ENCODE measurements around the gene FAM110A.
"Not testable (repeated sequence)": the region's sequence is repeated elsewhere in the genome, so short reads cannot be mapped to it uniquely, and the experiment has no call there.

FAM110A gene

GRCh38 chr20:845226-845868, 11.8 kb downstream of the FAM110A start:
- no peak for DNase-seq

- no peak for DNase-seq
Observed at GRCh38 chr20:845941-846893, 12.7 kb downstream of the FAM110A start.

GRCh38 chr20:846894-847278, 13.4 kb downstream of the FAM110A start:
- peak; percentile 67 for DNase-seq

DNA sequence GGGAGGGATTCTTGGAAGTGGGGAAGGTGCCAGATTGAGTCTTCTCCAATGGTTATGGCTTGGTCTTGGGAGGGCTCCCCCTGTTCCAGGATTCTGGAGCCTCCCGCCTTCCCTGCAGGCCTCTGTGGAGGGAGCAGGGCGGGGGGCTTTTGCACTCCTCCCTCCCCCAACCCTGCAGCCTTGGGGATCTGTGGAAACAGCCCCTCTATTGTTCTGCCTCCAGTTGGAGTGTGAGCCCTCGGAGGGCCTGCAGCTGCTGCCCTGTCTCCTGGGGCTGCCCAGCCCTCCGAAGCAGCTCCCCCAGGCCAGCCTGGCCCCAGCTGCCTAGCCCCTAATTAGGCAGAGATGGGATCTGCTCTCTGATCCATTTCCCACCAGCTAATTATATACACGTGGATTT, 14.7 kb downstream of the FAM110A start:
- no peak for DNase-seq

GRCh38 chr20:848731-849130, 15.2 kb downstream of the FAM110A start:
- not testable (repeated sequence) for DNase-seq

DNA sequence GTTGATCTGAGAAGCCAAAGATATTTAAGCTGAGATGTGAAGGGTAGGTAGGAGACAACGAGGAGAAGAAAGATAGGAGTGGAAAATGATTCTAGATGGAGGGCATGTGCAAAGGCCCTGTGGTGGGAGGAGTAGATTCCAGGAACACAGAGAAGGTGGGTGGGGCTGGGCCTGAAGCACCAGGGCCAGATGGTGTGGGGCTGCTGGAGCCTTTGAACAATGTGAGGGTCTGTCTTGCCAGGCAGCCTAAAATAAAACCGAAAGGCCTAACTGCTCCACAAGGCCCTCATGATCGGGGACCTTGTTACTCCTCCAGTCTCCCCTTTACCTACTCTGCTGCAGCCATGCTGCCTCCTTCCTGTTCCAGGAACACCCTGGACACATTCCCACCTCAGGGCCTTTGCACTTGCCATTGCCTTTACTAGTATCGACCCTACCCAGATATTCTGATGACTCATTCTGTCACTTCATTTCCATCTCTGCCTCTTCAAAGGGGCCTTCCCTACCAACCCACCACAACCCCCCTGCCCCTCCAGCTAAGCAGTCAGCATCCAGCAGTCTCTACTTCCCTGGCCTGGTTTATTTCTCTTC, 20.0 kb downstream of the FAM110A start:
- no peak for DNase-seq

GRCh38 chr20:854601-855000, 21.1 kb downstream of the FAM110A start:
- no peak for DNase-seq

DNA sequence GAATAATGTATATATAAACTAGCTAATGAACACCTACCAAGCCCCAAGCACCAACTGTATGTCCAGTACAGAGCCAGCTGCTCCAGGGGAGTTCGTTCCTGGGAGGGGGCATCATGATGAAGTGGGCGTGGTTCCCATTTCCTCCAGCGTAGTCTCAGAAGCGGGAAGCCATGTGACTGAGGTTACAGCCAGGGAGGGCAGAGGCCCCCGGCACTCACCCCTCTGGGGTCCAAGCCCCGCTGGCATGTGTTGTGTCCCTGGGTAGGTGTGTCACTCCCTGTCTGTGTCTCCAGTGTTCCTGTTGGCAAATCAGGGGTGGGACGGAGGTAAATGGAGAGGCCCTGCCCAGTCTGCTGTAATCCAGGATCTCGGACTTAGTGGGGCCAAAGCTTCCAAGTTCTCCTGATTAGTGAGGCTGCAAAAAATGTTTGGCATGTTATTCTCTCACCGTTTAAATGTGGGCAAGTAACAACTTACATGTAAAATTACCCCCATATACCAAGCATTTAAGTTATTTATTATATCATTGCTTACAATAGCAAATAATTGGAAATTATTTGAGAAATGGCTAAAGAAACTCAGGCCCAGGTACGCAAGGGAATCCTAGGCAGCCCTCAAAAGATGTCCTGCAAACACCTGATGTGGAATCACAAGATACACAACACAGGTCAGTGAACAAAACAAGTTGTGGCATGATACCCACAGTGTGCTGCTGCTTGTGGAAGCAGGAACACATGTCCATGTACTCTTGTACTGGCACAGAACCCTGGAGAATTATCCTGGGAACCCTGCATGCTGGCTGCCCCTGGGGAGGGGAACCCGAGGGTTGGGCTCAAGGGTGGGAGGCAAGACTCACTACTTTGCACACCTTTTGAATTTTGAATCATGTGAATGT, 22.2 kb downstream of the FAM110A start:
- no peak for DNase-seq

GRCh38 chr20:856361-856775, 22.9 kb downstream of the FAM110A start:
- peak; percentile 49 for DNase-seq

GRCh38 chr20:858011-858410, 24.5 kb downstream of the FAM110A start:
- no peak for DNase-seq

DNA sequence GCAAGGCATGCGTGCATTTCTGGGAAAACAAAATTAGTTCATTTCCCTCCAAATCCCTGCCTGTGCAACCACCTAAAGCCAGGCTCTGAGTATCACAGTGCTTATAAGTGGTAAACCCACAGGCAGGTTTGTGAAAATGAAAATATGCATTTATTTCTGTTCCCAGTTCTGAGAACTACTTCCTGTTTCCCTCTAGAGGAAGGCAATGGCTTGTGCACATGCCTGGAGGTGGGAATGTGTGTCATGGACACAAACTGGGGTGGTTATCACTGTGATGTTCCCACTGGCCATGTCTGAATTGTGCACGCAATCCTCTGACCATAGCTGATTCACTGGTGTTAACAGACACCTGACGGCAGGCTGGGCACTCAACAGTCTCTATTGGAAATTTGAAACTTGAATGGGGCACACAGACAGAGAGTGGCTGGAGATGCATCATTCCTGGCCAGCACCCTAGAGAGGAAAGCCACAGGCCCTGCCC, 26.3 kb downstream of the FAM110A start:
- no peak for DNase-seq

- no peak for DNase-seq
Observed at GRCh38 chr20:860891-861290, 27.4 kb downstream of the FAM110A start.

DNA sequence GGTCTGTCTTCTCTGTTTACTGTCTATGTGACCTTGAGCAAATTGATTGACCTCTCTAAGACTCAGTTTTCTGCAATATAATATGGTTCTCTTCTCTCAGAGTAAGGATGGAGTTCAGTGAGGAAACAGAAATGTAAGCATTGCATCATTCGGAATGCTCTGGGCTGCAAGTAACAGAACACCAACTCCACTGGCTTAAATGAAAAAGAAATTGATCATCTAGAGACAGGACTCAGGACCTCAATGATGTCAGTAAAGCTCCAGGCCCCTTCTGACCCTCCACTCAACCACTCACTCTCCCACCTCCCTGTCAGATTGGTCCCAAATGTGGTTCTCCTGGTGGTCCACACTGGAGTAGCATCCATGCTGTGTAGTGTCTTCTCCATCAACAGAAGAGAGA, 31.9 kb downstream of the FAM110A start:
- DNase-seq = no peak

GRCh38 chr20:868279-868678, 34.8 kb downstream of the FAM110A start:
- DNase-seq = no peak

DNA sequence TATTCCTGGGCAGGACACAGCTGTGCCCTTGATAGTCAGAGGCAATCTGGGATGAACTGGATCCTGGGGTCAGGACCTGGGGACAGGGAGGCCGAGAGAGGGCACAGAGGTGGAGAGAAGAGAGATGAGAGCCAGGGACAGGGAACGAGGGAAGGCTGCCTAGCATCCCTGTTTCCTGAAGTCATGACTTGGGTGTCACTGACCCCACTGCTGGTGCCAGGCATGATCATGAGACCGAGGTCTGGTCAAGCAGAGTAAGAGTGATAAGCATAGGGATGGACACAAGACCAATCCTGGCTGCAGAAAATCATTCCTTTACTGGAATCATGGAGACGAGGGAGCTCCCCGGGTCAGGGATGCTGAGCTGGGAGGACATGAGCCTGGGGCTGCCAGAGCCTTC, 36.1 kb downstream of the FAM110A start:
- DNase-seq = no peak

DNA sequence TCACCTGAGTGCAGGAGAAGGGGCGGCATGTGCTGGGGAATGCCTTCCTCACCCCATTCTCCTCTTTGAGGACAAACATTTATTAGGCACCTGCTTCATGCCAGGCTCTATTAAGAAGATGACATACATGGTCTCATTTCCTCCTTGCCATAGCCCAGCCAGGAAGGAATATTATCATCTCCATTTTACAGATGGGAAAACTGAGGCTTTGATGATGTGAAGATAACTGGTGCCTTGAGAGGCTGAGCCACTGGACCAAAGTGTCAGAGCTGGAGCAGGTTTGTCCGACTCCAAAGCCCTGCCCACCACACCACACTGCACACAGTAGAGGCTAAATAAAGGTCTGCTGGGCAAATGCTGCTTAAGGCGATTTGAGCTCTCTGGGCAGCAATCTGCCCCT, 37.2 kb downstream of the FAM110A start:
- DNase-seq = no peak

GRCh38 chr20:871436-871835, 37.9 kb downstream of the FAM110A start:
- DNase-seq = no peak

GRCh38 chr20:871948-872347, 38.4 kb downstream of the FAM110A start:
- no peak for DNase-seq

DNA sequence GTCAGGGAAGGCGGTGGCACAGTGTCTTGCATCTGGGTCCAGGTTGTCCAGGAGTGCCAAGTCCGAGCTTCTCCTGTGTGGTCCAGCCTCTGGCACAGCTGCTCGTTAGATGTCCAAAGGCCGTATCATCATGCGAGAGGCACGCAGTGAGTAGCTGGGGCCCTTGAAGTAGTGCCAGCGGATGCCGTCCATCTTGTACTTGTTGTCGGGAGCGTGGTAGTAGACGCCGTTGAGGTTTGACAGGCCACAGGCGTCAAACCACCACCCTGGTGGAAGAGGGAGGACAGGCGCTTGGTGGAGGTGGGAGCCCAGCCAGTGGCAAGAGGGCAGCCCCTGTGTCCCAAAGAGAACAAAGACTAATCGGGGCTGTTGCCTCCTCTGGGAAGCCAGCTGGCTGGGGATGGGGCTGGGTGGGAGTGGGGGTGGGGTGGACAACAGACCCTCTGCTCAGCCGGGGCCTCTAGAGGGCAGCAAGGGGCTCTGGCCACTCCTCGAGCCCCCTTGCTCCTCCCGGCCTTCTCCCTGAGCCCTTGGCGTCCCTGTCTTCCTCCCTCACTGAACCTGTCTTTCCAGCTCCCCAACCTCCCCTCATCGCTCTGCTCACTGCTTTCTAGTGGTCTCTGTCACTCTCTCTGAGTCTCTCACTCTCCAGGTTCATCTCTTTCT, 39.5 kb downstream of the FAM110A start:
- no peak for DNase-seq

GRCh38 chr20:873875-874607, 40.5 kb downstream of the FAM110A start:
- DNase-seq = no peak

DNA sequence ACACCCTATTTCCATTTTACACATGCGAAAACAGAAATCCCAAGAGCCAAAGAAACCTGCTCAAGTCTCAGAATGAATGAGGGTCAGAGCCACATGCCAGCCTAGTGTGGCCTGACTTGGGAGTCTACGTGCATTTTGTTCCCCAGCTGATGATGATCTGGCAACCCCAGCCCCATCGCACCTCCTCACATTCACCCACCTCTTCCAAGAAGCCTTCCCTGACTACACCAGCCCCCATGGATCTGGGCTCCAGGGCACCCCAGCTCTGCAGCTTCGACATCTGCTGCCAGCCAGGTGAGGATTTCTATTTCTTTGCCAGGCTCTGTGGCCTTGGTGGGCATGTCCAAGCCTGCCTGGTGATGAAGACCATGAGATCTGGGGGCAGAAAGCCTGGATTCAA, 41.6 kb downstream of the FAM110A start:
- no peak for DNase-seq

Data from CD4-positive, alpha-beta T cell treated with Interleukin-21 for 1 hour (primary cell).